Measurements from ENCODE around the gene AGPS.

Gene AGPS

GRCh38 chr2:177554365-177554764 is 161.8 kb downstream of the AGPS start:
- DNase-seq = no peak

- no peak for DNase-seq
These were observed 163.6 kb downstream of the AGPS start for GRCh38 chr2:177556153-177556552.

GRCh38 chr2:177557794-177558193 is 165.2 kb downstream of the AGPS start:
- no peak for DNase-seq

GRCh38 chr2:177559638-177560037 is 167.1 kb downstream of the AGPS start:
- no peak for DNase-seq

- no peak for DNase-seq
These were observed 175.8 kb downstream of the AGPS start for GRCh38 chr2:177568390-177568789.

GRCh38 chr2:177568893-177569292 is 176.3 kb downstream of the AGPS start:
- no peak for DNase-seq

GRCh38 chr2:177572236-177572671 is 179.7 kb downstream of the AGPS start:
- no peak for DNase-seq

- no peak for DNase-seq
These were observed 180.5 kb downstream of the AGPS start for GRCh38 chr2:177573120-177573519.

GRCh38 chr2:177574356-177574755 is 181.8 kb downstream of the AGPS start:
- no peak for DNase-seq

- DNase-seq = no peak
These were observed 182.8 kb downstream of the AGPS start for GRCh38 chr2:177575358-177575757.

- no peak for DNase-seq
These were observed 184.5 kb downstream of the AGPS start for GRCh38 chr2:177577075-177577474.

GRCh38 chr2:177578454-177578853 is 185.9 kb downstream of the AGPS start:
- DNase-seq = no peak

- no peak for DNase-seq
These were observed 187.0 kb downstream of the AGPS start for GRCh38 chr2:177579486-177580036.

GRCh38 chr2:177582000-177582399 is 189.4 kb downstream of the AGPS start:
- DNase-seq = no peak

- DNase-seq = no peak
These were observed 191.6 kb downstream of the AGPS start for GRCh38 chr2:177584030-177584692.

- DNase-seq = no peak
These were observed 192.8 kb downstream of the AGPS start for GRCh38 chr2:177585234-177585863.

GRCh38 chr2:177586154-177586553 is 193.6 kb downstream of the AGPS start:
- no peak for DNase-seq

GRCh38 chr2:177587371-177587770 is 194.8 kb downstream of the AGPS start:
- DNase-seq = no peak

- no peak for DNase-seq
These were observed 196.1 kb downstream of the AGPS start for GRCh38 chr2:177588671-177589070.

- no peak for DNase-seq
These were observed 196.6 kb downstream of the AGPS start for GRCh38 chr2:177589186-177589585.

GRCh38 chr2:177592397-177592796 is 199.8 kb downstream of the AGPS start:
- no peak for DNase-seq

- DNase-seq = no peak
These were observed 200.4 kb downstream of the AGPS start for GRCh38 chr2:177592945-177593344.

GRCh38 chr2:177593402-177593801 is 200.8 kb downstream of the AGPS start:
- no peak for DNase-seq

Data from activated CD4-positive, alpha-beta T cell treated with anti-CD3 and anti-CD28 coated beads, Interleukin-2, amount 50 U/mL, for 48 hours (primary cell).